HG02759 (cell line): ENCODE measurements around the gene SLC51A.
"Not testable (repeated sequence)": the region's sequence is repeated elsewhere in the genome, so short reads cannot be mapped to it uniquely, and the experiment has no call there.

Experiments
- ATAC-seq: cut with Tn5 transposase; IDR thresholded peaks from one replicate; pipeline ENCODE4 v1.9.1; 2021; ENCODE audit warnings: mild to moderate bottlenecking, moderate library complexity; ENCODE audit not compliant: unreplicated experiment

The SLC51A gene

GRCh38 chr3:196193133-196193735, 23.1 kb upstream of the SLC51A start:
- ATAC-seq = no peak

- ATAC-seq = no peak
Observed at GRCh38 chr3:196193736-196194541, 22.4 kb upstream of the SLC51A start.

- ATAC-seq = no peak
Observed at GRCh38 chr3:196194542-196194915, 21.8 kb upstream of the SLC51A start.

- ATAC-seq = no peak
Observed at GRCh38 chr3:196195664-196196265, 20.6 kb upstream of the SLC51A start.

- ATAC-seq = no peak
Observed at GRCh38 chr3:196197524-196197923, 18.8 kb upstream of the SLC51A start.

GRCh38 chr3:196198081-196198675, 18.2 kb upstream of the SLC51A start:
- no peak for ATAC-seq

GRCh38 chr3:196198771-196199753, 17.3 kb upstream of the SLC51A start:
- ATAC-seq = no peak

- ATAC-seq = peak; percentile 74
Observed at GRCh38 chr3:196202516-196202970, 13.8 kb upstream of the SLC51A start.

- ATAC-seq = no peak
Observed at GRCh38 chr3:196203846-196204245, 12.5 kb upstream of the SLC51A start.

- not testable (repeated sequence) for ATAC-seq
Observed at GRCh38 chr3:196205442-196206205, 10.7 kb upstream of the SLC51A start.

GRCh38 chr3:196207159-196207832, 9.0 kb upstream of the SLC51A start:
- ATAC-seq = no peak

- no peak for ATAC-seq
Observed at GRCh38 chr3:196207833-196208607, 8.3 kb upstream of the SLC51A start.

GRCh38 chr3:196208942-196209695, 7.2 kb upstream of the SLC51A start:
- no peak for ATAC-seq

- ATAC-seq = not testable (repeated sequence)
Observed at GRCh38 chr3:196209944-196210672, 6.2 kb upstream of the SLC51A start.

GRCh38 chr3:196210673-196211556, 5.4 kb upstream of the SLC51A start, which contains the start of gene ZDHHC19:
ZDHHC19 (minus strand) TSS chr3:196211400; CDS start chr3:196211315, 85 bp downstream.
- no peak for ATAC-seq
